ENCODE results near the gene IGFBP2. TPM values are rescaled to one million over a fixed set of nuclear protein-coding genes. Genes with fewer than 3 reads are reported as not detected.
A peak's percentile ranks its signal among the peaks of the same experiment; 100 is the strongest.

Gene IGFBP2
- total and polyA plus RNA-seq, 2 of the 13 experiments (the other 11 are each of a cell fraction or from before 2014, with no cell fraction given) = 2.0 to 5.8 TPM

- TF ChIP-seq, protein P1, sequence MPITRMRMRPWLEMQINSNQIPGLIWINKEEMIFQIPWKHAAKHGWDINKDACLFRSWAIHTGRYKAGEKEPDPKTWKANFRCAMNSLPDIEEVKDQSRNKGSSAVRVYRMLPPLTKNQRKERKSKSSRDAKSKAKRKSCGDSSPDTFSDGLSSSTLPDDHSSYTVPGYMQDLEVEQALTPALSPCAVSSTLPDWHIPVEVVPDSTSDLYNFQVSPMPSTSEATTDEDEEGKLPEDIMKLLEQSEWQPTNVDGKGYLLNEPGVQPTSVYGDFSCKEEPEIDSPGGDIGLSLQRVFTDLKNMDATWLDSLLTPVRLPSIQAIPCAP (CRISPR knock-in tag; IDR thresholded peaks at IDR 0.05; ENCODE audit: low read depth) = no peak
- TF ChIP-seq, protein P2, sequence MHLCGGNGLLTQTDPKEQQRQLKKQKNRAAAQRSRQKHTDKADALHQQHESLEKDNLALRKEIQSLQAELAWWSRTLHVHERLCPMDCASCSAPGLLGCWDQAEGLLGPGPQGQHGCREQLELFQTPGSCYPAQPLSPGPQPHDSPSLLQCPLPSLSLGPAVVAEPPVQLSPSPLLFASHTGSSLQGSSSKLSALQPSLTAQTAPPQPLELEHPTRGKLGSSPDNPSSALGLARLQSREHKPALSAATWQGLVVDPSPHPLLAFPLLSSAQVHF (CRISPR knock-in tag; IDR thresholded peaks at IDR 0.05) = no peak
- TF ChIP-seq ZNF205 (CRISPR knock-in tag; IDR thresholded peaks at IDR 0.05) (no peak), HNRNPLL (IDR thresholded peaks at IDR 0.05; ENCODE audit: low read depth, low read length, poor library complexity, severe bottlenecking) (no peak), STAG1 (CRISPR knock-in tag; IDR thresholded peaks at IDR 0.05) (no peak), ZNF12 (CRISPR knock-in tag; IDR thresholded peaks at IDR 0.05) (no peak), DBP (CRISPR knock-in tag; IDR thresholded peaks at IDR 0.05; ENCODE audit: not compliant biosample characterization) (no peak), ZBTB7B (CRISPR knock-in tag; IDR thresholded peaks at IDR 0.05) (peak; percentile 66), MED1 (CRISPR knock-in tag; IDR thresholded peaks at IDR 0.05) (peak; percentile 29; the same call in 1 of the 2 replicates), ZNF326 (CRISPR knock-in tag; IDR thresholded peaks at IDR 0.05; ENCODE audit: borderline replicate concordance) (no peak), ZNF281 (CRISPR knock-in tag; IDR thresholded peaks at IDR 0.05; ENCODE audit: borderline replicate concordance) (peak; percentile 70; the same call in 1 of the 2 replicates), ZSCAN9 (CRISPR knock-in tag; IDR thresholded peaks at IDR 0.05; ENCODE audit: borderline replicate concordance) (no peak), SETDB1 (CRISPR knock-in tag; IDR thresholded peaks at IDR 0.05; ENCODE audit: borderline replicate concordance) (0 out of 2 replicates have a peak, but pooled peaks have one; percentile 52), ZNF800 (CRISPR knock-in tag; IDR thresholded peaks at IDR 0.05) (no peak), ELF3 (CRISPR knock-in tag; IDR thresholded peaks at IDR 0.05) (peak; percentile 11; the same call in 1 of the 2 replicates), ZNF251 (CRISPR knock-in tag; IDR thresholded peaks at IDR 0.05) (no peak)
- TF ChIP-seq, protein P3, sequence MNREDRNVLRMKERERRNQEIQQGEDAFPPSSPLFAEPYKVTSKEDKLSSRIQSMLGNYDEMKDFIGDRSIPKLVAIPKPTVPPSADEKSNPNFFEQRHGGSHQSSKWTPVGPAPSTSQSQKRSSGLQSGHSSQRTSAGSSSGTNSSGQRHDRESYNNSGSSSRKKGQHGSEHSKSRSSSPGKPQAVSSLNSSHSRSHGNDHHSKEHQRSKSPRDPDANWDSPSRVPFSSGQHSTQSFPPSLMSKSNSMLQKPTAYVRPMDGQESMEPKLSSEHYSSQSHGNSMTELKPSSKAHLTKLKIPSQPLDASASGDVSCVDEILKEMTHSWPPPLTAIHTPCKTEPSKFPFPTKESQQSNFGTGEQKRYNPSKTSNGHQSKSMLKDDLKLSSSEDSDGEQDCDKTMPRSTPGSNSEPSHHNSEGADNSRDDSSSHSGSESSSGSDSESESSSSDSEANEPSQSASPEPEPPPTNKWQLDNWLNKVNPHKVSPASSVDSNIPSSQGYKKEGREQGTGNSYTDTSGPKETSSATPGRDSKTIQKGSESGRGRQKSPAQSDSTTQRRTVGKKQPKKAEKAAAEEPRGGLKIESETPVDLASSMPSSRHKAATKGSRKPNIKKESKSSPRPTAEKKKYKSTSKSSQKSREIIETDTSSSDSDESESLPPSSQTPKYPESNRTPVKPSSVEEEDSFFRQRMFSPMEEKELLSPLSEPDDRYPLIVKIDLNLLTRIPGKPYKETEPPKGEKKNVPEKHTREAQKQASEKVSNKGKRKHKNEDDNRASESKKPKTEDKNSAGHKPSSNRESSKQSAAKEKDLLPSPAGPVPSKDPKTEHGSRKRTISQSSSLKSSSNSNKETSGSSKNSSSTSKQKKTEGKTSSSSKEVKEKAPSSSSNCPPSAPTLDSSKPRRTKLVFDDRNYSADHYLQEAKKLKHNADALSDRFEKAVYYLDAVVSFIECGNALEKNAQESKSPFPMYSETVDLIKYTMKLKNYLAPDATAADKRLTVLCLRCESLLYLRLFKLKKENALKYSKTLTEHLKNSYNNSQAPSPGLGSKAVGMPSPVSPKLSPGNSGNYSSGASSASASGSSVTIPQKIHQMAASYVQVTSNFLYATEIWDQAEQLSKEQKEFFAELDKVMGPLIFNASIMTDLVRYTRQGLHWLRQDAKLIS (CRISPR knock-in tag; IDR thresholded peaks at IDR 0.05) = no peak
Observed at GRCh38 chr2:216636551-216637450, 3.6 kb downstream of the IGFBP2 start (continued).
